H54 (cell line): ENCODE measurements around the gene CFAP70.
"Not testable (repeated sequence)": the region's sequence is repeated elsewhere in the genome, so short reads cannot be mapped to it uniquely, and the experiment has no call there.

ENCODE experiments used
- DNase-seq: peaks from one replicate; pipeline ENCODE4 v3.0.0; 2011; ENCODE audit warnings: low spot score, mixed read lengths; ENCODE audit not compliant: insufficient read length
- FAIRE-seq: peaks from 3 replicates; lab custom pipeline; 2011; peaks lifted over from hg19 to GRCh38; lab: Jason Lieb, UNC
- POLR2A ChIP-seq: IDR thresholded peaks from 2 replicates; pipeline ENCODE4 v1.6.1; 2011; ENCODE audit warnings: low read depth, mild to moderate bottlenecking, low read length

The CFAP70 gene

DNA sequence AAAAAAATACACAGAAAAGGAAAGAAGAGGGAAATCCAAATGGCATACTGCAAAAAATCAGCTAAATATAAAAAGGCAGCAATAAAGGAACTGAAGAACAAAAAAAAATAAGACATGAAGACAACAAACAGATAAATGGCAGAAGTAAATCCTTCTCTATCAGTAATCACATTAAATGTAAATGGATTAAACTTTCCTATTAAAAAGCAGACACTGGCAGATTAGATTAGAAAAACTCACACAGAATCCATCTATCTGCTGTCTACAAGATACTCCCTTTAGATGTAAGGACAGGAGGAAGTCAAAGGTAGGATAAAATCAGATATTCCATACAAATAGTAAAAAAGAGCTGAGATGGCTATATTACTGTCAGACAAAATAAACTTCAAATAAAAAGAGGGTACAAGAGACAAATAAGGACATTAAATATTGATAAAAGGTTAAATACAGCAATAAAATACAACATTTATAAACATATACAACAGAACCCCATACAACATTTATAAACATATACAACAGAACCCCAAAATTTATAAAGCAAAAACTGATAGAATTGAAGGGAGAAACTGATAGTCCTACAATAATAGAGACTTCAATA is 51.4 kb downstream of the CFAP70 start:
- DNase-seq (no peak), FAIRE-seq (peak; percentile 6)

GRCh38 chr10:73306171-73306708 is 52.4 kb downstream of the CFAP70 start:
- no peak for FAIRE-seq
- TF ChIP-seq POLR2A, result no peak
- no peak for DNase-seq

More for the DNA sequence above, 51.4 kb downstream of the CFAP70 start:
- TF ChIP-seq POLR2A, result no peak

DNA sequence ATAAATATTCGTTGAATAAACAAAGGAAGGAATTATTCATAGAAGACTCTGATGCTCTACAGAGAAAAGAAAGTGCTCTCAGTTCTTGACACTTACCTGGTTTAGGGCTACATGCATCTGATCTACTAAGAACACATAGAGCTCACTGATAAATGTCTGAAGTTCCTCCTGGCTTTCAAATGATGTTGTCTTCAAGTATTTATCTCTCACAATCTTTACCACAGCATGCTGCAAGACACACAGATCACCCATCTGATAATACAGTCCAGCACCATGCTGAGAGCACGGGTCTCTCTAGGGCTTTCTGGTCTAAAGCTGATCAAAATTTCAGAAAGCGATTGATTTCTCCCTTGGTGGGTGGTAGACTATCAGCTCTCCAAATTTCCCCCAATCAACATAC is 61.7 kb downstream of the CFAP70 start:
- FAIRE-seq (peak; percentile 74), DNase-seq (no peak)
- TF ChIP-seq POLR2A, result no peak

GRCh38 chr10:73293461-73293860 is 65.2 kb downstream of the CFAP70 start:
- no peak for TF ChIP-seq POLR2A
- no peak for DNase-seq
- FAIRE-seq, result no peak

DNA sequence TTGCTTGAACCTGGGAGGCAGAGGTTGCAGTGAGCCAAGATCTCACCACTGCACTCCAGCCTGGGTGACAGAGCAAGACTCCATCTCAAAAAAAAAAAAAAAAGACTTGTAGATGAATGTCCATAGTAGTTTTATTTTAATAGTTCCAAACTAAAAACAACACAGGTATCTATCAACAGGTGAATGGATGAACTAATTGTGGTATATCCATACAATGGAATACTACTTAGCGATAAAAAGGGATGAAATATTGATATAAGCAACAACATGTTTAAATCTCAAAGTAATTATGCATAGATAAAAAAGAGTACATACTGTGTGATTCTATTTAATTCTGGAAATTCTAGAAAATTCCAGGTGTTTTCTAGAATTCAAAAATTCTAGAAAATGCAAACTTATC is 68.7 kb downstream of the CFAP70 start:
- DNase-seq, result no peak
- no peak for TF ChIP-seq POLR2A
- FAIRE-seq, result no peak

DNA sequence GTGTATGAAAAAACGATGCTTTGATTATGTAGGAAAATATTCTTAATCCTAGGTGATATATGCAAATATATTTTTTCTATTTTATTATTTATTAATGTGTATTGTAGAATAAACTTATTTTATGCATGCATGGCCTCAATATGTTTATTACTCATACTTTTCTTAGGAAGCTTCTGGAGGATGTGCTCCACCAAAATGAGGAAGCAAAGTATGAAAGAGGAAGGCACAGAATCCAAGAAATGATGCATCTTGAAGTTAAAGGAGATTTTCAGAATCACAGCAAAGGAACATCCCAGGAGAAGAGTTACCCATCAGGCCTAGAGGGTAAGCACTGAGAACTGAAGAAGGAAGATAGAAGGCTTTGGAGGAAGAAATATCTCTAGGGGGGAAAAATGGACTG is 71.2 kb downstream of the CFAP70 start:
- DNase-seq (no peak), FAIRE-seq (no peak)
- TF ChIP-seq POLR2A, result no peak

DNA sequence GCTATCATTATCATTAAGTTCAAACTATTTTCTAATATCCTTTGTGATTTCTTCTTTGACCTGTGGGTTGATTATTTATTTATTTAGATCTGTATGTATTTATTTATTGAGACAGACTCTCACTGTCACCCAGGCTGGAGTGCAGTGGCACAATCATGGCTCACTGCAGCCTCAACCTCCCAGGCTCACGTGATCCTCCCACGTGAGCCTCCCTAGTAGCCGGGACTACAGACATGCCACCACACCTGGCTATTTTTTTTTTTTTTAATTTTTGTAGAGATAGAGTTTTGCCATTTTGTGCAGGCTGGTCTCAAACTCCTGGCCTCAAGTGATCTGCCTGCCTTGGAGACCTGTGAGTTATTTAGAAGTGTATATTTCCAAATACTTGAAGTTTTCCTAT is 77.6 kb downstream of the CFAP70 start:
- DNase-seq (no peak), FAIRE-seq (no peak)
- no peak for TF ChIP-seq POLR2A

GRCh38 chr10:73264423-73264822 is 94.2 kb downstream of the CFAP70 start:
- DNase-seq, result no peak
- no peak for TF ChIP-seq POLR2A
- FAIRE-seq, result peak; percentile 71

- TF ChIP-seq POLR2A, result no peak
- FAIRE-seq (peak; percentile 95), DNase-seq (no peak)
Measured at GRCh38 chr10:73263693-73264347, 94.8 kb downstream of the CFAP70 start.

DNA sequence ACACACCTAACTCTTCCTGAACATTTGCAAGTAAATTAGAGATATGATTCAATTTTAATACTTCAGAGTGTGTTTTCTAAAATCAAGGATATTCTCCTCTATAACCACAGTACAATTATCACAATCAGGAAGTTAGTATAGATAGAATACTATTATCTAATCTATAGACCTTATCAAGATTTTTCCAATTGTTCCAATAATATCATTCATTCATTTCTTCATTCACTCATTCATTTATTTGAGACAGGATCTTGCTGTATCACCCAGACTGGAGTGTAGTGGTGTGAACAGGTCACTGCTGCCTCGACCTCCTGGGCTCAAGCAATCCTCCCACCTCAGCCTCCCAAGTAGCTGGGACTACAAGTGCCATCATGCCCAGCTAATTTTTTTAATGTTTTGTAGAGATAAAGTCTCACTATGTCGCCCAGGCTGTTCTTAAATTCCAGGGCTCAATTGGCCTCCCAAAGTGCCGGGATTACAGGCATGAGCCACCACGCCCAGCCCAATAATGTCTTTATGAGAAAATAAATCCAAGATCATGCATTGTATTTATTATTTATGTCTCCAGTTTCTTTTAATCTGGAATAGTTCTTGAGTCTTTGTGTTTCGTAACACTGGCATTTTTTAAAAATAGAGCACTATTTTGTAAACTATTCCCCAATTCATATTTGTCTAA is 95.6 kb downstream of the CFAP70 start:
- no peak for DNase-seq
- no peak for TF ChIP-seq POLR2A
- FAIRE-seq, result peak; percentile 41

DNA sequence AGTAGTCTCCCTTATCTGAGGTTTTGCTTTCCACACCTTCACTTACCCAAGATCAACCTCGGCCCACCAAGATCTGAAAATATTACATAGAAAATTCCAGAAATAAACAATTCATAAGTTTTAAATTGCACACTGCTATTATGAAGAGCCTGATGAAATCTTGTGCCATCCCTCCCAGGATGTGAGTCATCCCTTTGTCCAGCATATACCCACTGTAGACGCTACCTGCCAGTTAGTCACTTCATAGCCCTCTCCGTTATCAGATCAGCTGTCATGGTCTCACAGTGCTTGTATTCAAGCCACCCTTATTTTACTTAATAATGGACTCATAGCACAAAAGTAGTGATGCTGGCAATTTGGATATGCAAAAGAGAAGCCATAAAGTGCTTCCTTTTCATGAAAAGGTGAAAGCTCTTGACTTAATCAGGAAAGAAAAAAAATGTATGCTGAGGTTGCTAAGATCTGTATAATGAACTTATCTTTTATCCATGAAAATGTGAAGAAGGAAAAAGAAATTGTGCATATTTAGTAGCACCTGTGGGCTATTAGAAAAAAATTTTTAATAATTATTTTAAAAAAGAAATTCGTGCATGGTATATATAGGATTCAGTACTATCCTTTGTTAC is 96.4 kb downstream of the CFAP70 start:
- FAIRE-seq (peak; percentile 100), DNase-seq (peak; percentile 51)
- TF ChIP-seq POLR2A, result no peak

GRCh38 chr10:73261362-73261995 is 97.2 kb downstream of the CFAP70 start:
- TF ChIP-seq POLR2A, result no peak
- FAIRE-seq (no peak), DNase-seq (no peak)

- not testable (repeated sequence) for FAIRE-seq, DNase-seq
Measured at GRCh38 chr10:73258612-73259011, 100.1 kb downstream of the CFAP70 start.

DNA sequence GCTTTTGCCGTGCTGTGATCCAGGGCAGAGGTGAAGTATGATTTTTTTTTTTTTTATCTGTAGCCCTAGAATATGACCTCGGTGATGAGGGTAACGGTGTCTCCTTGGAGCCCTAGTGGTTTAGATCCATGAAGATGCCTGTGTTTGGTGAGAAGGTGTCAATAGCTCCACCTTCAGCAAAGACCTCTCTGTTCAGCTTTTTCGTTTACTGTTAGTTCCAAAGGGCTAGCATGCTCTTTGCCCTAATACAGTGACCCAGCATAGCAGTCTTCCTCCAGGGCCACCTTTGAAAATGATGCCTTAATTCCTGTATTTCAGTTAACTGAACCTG is 105.5 kb downstream of the CFAP70 start:
- FAIRE-seq, result peak; percentile 11

More for the DNA sequence above, 105.5 kb downstream of the CFAP70 start:
- TF ChIP-seq POLR2A, result no peak
- no peak for DNase-seq
